T47D (cell line): ENCODE results near the gene TMEM52B.

ENCODE experiments used
- DNase-seq, 2 experiments: peaks; one replicate each; pipeline versions ENCODE4 v3.0.0 to v3.0.0-alpha.2; 2011 to 2012; ENCODE audit warnings: low read depth in 1 of 2, low spot score in 1 of 2
- JUND ChIP-seq: IDR thresholded peaks from 2 replicates; pipeline ENCODE4 v1.6.1; 2012; ENCODE audit warnings: low read depth
- in situ Hi-C: cut with HindIII; loops from 2 replicates; pipeline ENCODE4 v1.10.0; 2016; ENCODE audit warnings: low sequenced_read_pairs, low pct_unique_long_range_greater_than_20kb

TMEM52B gene

DNA sequence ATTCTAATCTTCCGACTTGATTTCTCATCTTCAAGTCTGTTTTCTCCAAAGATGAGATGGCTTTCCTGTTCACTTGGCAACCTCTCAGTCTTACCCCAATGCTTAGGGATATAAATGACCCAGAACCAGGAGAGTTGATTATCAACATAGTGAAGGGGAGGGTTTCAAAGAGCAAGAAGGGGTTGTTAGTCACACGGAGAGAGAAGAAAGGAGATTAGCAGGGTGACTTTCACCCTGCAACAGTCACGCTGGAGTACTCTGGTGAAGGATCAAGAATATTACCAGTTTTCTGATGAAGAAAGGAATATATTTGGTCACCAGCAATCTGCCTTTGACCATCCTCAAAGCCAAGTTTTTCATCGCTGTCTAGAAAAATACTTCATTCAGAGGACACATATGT is at the start of gene TMEM52B:
TSS of gene TMEM52B (plus strand) at position 212 of the 400 bp plus-strand sequence. CDS start 543 bp downstream, outside the sequence.
- TF ChIP-seq JUND: no peak
- DNase-seq: no peak
- in situ Hi-C loops: no loop called here

DNA sequence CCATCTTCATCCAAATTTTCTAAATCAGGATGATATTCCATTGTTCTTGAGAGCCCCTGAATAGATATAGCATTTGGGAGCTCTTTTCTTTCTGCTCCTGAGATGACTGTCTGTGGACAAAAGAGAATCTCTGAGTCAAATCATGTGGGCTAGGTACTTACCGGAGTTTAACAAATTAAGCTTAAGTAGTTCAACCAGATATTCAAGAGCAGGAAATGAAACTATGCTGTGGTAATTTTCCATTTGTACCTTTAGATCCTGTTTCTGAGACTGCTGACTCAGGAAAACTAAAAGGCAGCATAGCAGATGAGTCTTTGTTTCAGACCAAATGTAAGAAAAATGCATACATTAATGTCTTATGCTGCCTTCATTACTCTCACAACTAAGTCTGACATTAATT is 48.8 kb upstream of the TMEM52B start, which contains the start of gene CLEC7A:
TSS of gene CLEC7A (minus strand) at position 158 of the 400 bp plus-strand sequence. CDS start at position 41, 117 bp downstream.
- peak in 1 of 2 experiments; percentile 37 for DNase-seq
- no peak for TF ChIP-seq JUND
- in situ Hi-C loops: no loop called here

DNA sequence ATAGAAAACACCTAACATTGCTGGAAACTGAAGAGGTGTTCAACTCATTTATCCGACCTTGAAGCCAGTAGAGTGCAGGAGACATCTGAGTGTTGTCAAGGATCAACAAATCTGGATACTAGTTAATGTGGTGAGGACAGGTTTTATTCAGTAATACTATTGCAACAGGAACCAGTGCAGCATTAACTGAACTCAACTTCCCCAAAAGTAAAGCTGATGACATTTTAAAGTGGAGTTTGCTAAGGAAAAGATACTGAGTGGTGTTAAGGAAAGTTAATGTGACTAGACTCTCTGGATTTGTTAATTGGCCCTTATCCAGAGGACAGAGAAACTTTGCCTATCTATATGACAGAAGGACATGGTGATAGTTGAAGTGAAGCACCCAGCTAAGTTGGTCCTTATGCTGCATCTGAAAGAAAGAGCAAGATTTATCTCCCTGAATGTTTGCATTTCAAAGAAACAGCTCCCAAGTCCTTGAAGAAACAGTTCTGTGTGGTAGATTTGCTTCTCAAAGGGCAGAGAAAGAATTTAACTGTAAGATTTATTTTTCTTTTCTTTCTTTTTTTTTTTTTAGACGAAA is 47.6 kb upstream of the TMEM52B start:
- in situ Hi-C loops: no loop called here
- no peak for DNase-seq
- no peak for TF ChIP-seq JUND

DNA sequence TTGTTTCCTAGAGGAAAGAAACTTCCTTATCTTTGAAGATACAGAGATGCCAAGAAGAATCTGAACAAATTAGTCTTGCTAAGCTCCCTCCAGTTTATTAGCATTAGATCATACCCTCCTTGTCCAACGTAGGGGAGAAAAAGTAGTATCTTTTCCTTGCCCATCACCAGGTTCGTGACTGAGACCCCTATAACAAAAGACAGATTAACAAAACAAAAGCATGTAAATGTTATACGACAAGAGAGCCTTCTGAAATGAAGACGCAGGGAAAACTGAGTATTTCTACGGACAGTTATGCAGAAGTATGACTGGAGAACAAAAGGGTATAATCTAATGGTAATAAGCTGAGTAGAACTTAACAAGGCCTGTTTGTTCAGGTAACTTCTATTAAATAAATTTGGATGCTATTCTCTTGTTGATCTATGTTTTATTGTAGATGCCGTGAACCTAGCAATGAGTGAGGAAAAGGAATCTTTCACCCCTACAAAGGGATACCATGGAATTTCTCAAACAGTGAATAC is 45.9 kb upstream of the TMEM52B start:
- no peak for DNase-seq
- no peak for TF ChIP-seq JUND
- in situ Hi-C loops: no loop called here

DNA sequence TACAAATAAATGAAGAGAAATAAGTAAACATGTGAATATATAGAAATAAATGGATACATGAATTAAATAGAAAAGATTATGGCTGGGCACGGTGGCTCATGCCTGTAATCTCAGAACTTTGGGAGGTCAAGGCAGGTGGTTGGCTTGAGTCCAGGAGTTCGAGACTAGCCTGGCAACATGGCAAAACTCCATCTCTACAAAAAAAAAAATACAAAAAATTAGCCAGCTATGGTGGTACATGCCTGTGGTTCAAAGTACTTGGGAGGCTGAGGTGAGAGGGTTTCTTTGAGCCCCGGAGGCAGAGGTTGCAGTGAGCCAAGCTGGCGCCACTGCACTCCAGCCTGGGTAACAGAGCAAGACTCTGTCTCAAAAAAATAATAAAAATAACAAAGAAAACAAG is 43.7 kb upstream of the TMEM52B start:
- TF ChIP-seq JUND: no peak
- no peak for DNase-seq
- in situ Hi-C loops: no loop called here

DNA sequence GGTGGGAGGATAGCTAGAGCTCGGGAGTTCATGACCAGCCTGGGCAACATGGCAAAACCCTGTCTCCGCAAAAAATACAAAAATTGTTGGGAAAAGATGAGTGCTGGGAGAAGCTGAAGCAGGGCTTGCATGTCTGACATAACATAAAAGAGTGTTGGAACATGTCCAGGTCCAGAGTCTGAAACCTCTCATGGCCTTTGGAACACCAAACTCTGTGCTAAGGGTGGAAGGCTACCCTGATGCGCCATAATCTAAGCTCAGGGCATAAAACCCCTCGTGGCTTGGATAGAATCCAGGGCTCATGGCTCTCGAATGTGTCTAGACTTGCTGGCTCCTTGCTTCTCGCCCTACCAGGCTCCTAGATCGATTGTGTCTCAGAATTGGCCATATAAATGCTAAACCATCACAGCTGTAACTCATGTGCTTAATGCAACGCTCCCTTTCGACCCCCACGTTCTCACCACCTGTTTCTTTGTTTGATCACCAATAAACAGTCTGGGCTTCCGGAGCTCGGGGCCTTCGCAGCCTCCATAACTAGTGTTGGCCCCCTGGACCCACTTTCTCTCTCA is 42.1 kb upstream of the TMEM52B start:
- TF ChIP-seq JUND: no peak
- no peak for DNase-seq
- in situ Hi-C loops: no loop called here

DNA sequence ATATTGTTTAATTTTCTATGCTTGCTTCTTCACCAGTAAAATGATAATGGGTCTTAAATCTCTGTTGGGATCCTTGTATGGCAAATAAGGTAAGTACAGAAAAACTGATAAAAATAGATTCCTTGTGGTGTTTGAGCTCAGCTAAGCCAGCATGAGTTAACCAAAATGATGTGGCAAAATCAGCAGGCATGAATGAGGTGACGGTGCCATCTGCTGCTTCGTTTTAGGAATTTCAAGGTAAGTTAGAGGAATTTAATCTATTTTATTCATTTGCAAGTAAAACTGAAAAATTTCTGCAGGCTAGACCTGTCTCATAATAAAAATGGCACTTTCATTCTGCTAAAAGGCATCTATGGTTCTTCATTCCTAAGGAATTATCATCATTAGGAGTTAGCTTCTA is 38.8 kb upstream of the TMEM52B start:
- in situ Hi-C loops: no loop called here
- DNase-seq: peak in 1 of 2 experiments; percentile 55
- no peak for TF ChIP-seq JUND

DNA sequence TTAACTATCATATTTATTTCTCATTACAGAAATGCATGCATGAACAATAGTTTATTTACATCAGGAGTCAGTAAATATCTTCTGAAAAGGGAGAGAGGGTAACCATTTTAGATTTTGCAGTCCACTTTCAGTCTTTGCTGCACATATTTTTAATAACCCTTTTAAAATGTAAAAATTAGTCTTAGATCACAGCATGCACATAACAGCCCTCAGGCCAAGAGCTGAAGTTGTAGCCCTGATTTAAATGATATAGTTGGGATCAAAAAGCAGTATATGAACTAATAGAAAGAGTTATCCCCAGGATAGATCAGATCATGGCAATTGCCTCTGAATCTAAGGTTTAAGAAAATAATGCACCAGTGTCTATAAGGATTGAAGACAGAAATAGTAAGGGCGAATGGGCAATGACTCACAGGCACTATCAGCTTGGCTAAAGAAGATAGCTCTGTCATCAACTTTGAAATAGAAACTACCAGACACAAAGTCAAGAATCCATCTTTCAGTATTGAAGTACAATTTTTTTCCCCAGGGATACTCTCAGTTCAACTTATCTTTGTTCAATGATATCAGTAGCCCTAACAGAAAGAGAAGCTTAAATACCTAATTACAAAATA is 35.7 kb upstream of the TMEM52B start:
- in situ Hi-C loops: no loop called here
- TF ChIP-seq JUND: no peak
- no peak for DNase-seq

DNA sequence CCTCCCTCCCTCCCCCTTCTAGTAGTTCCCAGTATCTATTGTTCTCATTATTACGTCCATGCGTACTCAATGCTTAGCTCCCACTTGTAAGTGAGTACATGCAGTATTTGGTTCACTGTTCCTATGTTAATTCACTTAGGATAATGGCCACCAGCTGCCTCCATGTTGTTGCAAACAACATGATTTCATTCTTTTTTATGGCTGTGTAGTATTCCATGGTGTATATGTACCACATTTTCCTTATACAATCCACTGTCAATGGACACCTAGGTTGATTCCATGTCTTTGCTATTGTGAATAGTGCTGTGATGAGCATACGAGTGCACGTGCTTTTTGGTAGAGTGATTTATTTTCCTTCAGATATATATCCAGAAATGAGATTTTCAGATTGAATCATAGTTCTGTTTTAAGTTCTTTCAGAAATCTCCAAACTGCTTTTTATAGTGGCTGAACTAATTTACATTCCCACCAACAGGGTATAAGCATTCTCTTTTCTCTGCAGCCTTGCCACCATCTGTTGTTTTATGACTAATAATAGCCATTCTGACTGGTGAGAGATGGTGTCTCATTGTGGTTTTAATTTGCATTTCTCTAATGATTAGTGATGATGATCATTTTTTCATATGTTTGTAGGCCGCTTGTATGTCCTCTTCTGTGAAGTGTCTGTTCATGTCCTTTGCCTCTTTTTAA is 31.0 kb upstream of the TMEM52B start:
- DNase-seq: no peak
- in situ Hi-C loops: no loop called here
- TF ChIP-seq JUND: no peak

DNA sequence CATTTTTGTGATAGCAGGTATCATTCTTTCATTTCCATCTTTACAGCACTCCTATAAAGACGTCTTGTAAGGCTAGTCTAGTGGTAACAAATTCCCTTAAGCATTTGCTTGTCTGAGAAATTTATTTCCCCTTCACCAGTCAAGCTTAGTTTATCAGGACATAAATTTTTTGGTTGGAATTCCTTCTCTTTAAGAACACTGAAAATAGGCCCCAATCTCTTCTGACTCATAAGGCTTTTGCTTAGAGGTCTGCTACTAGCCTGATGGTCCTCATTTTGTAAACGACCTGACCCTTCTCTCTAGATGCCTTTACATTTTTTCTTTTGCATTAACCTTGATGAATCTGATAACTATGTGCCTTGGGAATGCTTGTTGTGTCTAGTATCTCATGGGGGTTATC is 27.2 kb upstream of the TMEM52B start:
- in situ Hi-C loops: no loop called here
- TF ChIP-seq JUND: no peak
- DNase-seq: no peak

DNA sequence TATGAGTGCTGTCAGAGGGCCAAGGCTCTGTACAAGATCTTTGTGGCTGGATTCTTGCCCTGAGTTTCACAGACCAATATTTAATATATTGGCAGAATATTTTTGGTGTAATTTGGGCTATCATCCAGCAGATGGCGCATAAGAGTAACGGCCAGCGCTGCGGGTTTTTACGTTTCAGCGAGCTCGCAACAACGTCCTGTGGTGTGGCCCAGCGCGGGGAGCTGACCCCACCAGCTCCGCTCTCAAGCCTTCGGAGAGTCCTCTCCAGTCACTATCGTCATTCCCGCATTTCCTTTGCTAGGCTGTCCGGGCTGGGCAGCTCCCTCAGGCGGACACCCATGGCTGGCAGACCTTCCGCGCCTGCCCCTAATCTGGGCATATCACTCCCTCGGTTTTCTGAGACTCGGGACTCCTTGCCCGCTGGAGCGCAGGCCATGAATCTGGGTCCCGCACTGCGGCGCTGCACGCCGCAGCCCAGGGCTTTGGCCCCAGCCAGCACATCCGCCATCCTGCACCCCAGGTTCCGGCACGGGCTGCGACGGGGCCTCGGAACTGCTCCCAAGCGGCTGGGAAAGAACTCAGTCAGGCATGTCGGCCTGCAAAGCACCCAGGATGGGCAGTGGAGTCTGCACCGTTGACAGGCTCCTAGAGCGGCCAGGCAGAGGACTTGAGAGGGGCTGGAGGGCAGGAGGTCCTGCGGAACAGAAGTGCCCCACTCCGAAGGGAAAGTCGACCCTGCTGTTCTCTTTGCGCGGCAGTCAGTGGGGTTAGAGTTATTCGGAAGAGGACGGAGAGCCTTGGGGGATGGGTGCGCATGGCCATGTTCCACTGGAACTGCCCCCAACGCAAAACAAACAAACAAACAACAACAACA is 25.3 kb upstream of the TMEM52B start:
- in situ Hi-C loops: no loop called here
- no peak for TF ChIP-seq JUND
- DNase-seq: peak in 1 of 2 experiments; percentile 62

DNA sequence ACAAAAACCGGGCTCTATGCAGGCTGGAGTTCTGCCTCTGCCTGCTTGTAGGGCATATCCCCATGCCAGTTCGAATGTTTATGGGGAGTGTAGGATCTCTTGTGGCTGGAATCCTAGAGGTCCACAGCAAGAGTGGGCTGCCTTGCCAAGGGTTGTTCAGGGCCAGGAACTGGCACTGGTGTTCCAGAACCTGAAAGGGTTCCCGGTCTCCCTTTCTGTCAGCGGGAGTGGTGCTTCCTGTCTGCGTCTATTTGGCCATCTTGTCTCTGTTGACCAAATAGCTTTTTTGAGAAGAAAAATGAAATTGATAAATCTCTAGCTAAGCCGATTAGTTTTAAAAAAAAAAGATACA is 24.7 kb upstream of the TMEM52B start:
- no peak for DNase-seq
- in situ Hi-C loops: no loop called here
- TF ChIP-seq JUND: no peak
